CD4-positive, alpha-beta T cell treated with Interleukin-12 subunit alpha and Interleukin-12 subunit beta, for 1 hour (primary cell): ENCODE data around the gene SYTL2.
A peak's percentile ranks its signal among the peaks of the same experiment; 100 is the strongest.

ENCODE experiments used
- DNase-seq: peaks from one replicate; pipeline ENCODE4 v3.0.0-alpha.2; 2020

SYTL2 gene

DNA sequence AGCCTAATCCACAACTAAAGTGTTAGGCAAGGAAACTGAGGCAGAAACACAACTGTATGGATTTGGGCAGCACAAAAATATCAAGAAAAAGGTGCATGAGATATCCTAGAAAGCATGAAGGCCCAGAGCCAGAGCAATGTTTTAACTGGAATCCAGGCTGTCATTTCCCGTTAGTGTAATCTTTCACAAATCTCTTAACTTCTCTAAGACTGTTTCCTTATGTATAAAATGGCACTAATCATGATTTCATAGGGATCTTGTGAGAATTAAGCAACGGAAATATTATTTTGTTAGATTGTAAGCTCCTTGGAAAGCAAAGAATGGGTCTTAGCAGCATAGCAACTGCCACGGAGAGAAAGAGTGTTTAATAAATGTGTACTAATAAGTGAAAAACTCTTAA, 14.7 kb upstream of the SYTL2 start:
- no peak for DNase-seq

DNA sequence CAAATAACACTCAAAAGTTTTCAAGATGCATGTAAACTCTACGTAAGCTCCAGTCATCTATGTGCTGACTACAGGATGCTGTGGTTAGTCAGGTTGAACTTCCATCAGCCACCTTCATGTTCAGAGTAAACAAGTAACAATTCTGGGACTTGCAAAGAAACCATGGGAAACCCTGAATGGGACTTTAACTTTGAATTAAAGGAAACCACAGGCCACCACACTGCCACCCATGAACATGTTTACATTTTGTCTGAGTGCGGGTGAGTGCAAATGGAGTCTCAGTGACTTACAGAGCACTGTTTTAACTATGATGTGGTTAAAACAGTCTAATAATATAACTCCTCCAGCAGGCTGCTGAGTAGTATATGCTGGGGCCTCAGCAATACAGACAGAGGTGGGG, 12.9 kb upstream of the SYTL2 start:
- DNase-seq = peak; percentile 85

DNA sequence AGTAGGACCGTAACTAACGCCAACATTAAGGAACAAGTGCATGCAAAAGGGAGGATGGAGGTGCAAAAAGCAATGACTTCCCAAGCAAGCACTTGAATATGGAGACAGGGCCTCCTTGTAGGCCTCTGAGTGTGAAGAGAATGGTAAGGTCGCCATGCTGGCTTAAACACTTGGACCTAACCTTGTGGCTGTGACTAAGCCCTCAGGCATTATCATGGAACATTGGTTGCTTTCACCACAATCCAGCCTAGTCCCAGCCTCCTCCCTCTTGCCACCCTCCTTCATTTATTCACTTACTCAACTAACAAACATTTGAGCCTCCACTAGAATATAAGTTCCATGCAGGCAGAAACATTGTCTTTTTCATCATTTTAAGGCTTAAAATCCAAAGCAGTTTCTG, 11.9 kb upstream of the SYTL2 start:
- no peak for DNase-seq

DNA sequence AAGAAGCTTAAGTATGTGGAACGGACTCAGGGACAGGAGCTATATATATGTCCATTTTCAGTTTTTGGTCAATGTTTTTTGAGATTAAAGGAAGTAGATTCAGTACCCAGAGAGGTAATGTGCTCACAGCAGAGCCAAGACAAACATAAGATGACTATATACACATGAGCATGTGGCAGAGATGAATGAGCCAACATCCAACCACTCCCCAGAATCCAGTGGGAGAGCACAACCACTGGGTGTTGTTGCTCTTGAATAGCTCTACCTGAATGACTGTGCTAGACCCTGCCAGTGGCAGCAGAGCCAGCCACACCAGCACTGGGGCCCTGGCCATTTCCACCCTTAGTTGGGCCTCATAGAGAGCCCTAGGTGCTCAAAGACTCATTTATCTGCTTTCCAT, 10.7 kb upstream of the SYTL2 start:
- no peak for DNase-seq

DNA sequence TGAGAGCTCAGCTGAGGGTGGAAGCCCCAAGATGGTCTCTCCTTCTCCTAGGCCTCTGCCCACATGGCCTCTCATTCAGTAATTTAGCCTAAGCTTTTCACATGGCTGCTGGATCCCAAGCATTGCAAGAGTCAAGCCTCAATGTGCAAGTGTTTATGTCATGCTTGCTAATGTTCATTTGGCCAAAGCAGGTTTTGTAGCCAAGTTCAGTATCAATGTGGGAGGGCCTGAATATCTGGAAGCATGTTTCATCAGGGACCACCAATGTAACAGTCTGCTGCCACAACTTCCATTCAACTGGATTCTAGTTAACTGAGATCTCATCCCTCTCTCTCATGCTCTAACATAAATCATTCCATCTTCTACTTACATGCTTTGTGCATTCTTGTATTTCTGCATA, 8.5 kb upstream of the SYTL2 start:
- DNase-seq = no peak

DNA sequence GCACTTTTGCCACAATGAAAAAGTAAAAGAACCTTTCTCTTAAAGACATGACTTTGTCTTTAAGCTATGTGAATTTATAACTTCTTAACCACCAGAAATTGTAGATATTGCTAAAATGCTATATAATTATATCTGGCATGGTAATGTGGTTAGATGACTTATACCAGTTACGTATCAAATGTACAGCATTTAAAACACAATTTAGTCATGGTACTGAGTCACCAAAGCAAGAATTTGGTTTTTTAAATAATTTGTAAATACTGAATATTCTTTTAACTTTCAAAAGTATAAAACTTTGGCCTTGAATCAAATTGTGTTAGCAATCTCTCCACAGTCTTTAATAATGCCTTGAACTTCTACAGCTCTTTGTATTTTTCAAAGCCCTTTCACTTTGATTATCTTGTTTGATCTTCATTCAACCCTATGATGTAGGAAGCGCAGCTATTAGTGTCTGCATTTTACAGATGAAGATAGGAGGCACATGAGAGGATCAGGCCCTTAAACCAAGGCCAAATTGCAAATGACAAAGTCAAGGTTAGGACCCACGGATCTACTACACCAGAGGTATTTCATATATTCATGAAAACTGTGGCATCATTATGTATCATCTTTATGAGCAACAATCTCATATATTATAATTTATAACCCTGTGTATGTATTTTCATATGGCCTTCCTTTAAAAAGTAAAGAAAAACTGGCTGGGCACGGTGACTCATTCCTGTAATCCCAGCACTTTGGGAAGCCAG, 4.4 kb upstream of the SYTL2 start:
- no peak for DNase-seq

DNA sequence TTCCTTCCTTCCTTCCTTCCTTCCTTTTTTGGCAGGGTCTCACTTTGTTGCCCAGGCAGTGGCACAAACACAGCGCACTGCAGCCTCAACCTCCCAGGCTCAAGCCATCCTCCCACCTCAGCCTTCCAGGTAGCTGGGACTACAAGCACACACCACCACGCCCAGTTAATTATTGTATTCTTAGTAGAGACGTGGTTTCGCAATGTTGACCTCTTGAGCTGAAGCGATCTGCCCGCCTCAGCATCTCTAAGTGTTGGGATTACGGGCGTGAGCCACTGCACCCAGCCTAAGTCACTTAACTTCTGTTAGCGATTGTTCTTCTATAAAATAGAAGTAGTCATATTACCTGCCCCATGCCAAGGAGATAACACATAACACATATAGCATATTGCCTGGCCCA, 2.8 kb upstream of the SYTL2 start:
- no peak for DNase-seq

DNA sequence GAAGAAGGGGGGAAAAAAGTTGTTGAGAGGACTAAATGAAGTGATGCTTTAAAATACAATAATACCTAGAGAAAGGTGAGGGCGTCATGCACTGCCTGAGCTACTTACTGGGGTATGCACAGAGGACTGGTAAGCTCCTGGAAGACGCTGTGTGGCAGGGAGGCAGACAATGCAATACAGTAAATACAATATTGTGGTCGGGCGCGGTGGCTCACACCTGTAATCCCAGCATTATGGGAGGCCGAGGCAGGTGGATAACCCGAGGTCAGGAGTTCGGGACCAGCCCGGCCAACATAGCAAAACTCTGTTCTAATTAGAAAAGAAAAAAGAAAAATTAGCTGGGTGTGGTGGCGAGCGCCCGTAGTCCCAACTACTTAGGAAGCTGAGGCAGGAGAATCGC, 683 bp upstream of the SYTL2 start:
- DNase-seq = no peak

DNA sequence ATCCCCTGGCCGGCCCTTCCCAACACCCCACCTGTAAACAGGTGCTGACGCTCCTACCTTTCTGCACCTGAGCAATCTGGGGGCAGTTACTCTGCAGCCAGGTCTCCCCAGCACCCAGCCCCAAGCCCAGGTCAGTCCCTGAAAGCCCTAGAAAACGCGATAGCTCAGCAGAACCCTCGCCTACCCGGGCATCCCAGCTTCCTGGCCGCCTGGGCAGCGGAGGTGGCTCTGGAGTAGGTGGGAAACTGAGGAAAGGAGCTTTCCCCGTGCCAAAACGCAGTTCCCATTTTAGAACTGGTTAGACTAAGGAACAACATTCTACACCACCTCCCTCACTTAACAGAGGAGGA, 445 bp downstream of the SYTL2 start:
- no peak for DNase-seq

DNA sequence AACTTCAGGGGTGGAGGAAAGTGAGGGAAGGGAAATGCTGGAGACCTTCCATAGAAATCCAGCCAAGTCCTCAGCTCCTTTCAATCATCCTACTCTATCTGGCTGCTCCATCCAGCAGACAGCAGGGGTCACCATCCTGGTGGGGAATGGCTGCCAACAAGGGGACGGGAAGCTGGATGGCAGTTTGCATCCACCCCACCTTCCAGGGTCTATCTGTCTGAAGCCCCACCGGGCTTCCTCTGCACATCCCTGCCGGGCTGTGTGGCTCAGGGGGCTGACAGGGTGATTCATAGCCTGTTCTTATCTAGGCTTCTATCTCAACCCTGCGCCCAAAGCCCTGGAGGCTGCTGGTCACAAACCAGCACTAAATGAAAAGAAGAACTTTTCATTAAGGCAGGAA, 1.1 kb downstream of the SYTL2 start:
- peak; percentile 30 for DNase-seq

DNA sequence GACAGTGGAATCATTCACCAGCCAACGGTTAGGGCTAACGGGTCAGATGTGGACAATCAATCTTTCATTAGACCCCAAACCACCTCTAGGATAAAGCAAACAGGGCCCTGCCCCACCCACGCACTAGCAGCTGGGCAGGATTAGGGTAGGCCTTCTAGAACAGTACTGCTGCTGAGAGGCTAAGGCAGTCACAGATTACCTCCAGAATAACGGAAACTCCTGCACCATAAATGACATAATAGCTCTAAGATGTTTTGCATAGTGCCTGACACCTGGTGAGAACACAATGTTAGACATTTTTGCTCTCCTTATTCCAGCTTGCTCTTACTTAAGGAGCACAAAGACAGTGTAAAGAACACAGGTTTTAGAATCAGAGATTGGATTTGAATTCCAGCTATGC, 1.8 kb downstream of the SYTL2 start:
- DNase-seq = peak; percentile 34

DNA sequence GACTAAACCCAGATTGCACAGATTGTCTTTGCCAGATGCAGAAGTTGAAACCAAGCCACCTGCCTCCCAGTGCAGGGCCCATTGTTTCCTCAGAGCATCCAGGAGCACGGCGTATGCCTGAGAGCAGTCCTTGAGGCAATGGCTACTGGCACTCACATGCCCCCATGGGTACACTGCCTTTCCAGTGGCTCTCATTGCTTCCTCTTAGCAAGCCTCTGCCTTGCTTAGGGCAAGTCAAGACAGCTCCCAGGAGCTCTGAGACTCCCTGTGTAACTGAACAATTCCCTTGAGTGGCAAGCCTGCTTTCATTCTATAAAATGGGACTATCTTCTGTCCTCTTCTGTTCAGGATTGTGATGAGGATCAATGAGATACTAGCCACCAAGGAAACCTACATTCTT, 4.1 kb downstream of the SYTL2 start:
- no peak for DNase-seq

DNA sequence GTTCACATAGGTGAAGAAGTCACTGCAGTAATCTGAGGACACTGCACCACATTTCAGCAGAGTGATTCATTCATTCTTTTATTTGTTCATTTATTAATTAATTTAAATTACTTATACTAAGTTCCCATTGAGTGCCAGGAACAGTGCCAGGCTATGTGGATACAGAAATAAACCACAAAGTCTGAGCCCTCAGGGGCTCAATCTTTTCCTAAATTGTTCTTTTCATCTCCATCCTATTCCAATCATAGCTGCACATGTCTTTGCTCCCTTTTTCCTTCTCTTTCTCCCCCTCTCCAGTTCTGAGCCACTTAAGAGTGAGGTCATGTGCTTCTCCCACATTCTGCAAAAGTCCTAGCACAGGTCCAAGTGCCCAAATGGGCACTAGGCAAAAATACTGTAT, 4.9 kb downstream of the SYTL2 start:
- no peak for DNase-seq

DNA sequence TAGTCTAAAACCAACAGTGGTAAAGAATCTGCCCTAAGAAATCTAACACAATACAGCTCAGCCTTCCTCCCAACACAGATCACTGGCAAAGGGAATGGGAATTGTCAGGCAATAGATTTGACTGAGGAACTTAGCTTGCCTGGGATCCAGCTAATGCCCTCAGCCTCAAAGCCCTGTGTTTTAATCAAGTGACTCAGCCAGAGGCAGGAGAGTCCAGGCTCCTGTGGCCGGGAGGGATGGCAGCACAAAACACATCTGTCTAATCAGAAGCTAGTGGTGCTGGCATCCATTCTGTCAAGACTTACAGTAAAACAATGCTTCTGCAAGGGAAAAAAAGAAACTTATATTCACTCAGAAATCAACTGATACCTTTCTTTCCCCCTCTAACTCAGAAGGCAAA, 5.6 kb downstream of the SYTL2 start:
- no peak for DNase-seq

DNA sequence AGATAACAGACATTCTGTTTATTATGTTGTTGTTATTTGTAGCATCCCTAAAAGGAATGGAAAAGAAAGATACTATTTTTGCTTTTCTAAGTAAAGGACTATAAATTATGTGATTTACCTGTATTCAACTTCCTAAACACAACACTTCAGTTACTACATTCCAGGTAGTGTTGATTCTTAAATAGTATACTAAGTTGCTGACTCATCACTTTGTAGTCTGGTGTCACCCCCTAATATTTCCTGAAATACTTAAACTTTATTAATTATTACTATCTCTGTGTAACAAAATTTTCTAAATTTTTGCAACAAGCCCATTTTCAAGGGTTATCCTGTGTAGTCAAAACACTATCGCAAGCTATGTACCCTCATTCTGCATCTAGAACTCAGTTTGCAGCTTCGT, 7.0 kb downstream of the SYTL2 start:
- no peak for DNase-seq

DNA sequence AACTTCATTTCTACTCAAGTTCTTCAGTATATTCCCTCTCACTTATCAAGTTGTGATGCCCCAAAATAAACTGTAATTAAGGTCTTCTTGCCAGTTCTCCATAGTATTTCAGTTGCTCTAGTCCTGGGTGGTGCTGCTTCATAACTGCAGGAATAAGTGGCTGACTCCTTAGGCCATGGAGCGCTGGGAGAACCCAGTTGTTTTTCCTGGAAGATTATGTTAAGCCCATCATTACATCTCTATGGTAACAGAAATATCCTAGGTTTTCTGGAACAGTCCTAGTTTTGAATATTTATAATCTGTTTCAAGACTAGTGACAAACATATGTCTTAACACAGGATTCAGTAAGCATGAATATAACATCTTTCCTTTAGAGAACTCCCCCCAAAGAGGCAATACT, 7.6 kb downstream of the SYTL2 start:
- DNase-seq = no peak

DNA sequence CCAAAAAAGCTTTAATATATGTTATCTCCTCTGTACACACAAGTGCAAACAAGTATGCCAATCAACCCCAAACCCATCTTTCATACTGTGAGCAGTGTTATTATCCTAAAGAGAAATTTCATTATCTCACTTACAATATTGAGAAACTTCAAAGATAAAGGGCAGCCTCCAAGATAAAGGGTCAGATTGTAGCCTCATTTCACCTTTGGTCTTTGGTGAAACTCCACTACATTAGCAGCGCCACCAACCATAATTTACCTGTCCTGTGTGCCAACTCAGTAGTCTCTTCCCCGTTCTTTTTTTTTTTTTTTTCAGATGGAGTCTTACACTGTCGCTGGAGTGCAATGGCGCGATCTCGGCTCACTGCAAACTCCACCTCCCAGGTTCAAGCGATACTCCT, 9.4 kb downstream of the SYTL2 start:
- DNase-seq = no peak

DNA sequence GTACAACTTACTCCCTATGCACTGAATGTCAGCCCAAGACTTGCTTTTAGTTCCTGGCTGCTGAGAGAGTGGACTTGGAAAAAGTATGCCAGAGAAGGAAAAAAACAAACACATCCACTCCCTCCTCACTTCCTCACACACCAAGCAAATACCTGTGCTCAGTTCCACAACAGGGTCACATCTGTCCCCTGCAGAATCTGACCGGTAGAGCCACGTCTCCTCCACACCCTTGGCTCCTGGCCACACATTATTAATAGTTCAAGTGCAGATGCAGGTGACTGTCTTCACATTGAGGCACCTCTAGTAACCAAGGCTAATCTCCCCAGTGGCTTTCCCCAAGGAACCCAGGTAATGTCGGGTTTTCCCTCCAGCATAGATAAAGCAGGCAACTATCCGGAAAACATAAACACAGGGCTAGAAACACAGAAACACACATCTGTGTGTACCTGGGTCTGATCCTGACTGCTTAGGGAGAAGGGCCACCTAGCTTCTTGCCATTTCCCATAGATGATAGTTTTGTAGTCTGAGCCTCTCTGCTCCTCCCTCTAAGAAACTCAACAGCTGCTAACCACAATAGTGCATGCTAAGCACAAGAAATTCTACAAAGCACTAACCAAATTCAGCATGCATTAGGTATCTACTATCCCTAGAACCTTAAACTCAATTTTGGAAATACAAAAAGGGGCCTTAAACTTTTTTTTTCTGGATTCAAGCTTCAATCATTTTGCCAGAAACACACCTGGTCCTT, 10.2 kb downstream of the SYTL2 start:
- no peak for DNase-seq

DNA sequence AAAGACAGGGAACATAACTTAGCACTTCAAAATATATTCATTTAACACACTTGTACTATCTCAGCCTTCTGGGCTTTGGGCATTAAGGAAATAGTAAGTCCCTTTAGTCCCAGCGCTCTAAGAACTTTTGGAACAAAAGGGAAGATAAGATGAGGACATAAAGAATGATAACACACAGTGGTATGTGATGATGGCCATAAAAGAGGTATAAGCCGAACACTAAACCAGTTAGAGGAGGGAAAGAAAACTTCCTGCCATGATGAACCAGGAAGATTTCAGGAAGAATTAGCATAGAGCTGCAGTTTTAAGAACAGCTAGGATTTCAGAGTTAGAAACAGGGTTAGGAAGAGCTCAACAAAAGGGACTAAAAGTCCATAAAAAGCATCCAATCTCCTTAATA, 11.8 kb downstream of the SYTL2 start:
- DNase-seq = no peak

DNA sequence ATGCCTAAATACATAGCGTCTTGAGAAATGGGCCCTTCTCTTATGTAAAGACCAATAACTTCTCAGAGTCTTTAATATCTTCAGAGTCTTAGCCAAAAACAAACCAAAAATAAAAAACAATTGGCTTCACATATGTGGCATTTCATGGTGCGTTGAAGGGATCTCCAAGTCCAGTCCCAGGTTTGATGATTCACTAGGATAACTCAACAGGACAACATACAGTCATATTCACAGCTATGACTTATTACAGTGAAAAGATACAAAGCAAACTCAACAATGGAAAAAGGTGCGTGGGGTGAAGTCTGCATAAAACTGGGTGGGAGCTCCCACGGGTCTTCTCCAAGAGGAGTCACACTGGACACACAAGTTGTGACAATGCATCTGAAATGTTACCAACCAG, 12.6 kb downstream of the SYTL2 start:
- DNase-seq = no peak

DNA sequence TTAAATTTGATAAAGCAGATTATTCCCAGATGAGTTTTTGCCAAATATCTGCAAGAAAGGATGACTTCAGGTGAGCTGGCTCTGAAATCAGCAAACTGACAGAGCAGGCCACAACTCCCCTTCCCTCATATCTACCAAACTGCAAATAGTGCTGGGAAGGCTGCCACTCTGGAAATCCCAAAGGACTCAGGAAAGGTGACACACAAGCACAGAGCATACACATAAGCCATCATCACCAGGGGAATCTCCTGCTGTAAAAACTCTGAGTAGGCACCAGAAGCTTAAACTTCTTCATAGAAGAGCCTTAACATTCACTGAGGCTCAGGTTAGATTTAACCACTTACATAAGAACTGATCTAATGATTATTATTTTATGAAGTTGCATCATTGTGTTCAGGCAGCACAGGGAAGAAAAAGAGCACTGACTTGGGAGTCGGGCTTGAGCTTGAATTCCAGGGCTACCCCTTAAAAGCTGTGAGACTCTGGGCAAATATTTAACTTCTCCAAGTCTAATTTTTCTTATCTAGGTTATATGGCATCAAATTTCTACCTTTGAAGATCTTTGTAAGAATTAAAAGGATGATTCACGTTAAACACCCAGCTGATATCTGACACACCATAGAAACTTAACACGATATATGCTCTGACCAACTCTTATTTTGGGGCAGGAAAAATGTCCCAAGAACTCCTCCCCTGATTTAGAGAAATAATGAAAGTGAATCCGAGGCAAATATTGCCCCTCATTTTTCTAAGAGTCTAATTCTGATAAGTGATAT, 15.0 kb downstream of the SYTL2 start:
- DNase-seq = no peak

DNA sequence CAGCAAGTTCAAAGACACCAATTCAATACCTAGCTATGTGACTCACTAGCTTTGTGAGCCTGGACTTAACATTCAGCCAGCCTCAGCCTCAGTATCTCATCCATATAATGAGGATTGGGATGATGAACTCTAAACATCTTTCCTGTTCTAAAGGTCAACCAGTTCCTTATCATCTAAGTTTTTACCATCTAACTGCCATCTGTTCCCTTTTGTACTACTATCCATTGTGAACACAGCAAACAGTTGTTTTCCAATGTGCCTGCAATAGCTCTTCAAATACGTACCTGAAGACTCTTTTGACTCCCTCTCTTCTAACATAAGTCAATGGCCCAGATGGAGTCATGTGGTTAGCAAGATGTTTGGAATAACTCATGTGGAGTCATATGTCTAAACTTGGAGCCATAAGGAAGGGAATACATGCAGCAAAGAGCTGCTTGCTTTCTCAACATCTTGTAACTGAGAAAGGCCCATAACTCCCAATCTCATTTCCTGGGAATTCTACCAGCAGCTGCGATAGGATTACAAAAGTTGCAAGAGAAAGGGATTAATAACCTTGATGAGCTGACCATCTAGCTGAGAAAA, 19.4 kb downstream of the SYTL2 start:
- DNase-seq = no peak

DNA sequence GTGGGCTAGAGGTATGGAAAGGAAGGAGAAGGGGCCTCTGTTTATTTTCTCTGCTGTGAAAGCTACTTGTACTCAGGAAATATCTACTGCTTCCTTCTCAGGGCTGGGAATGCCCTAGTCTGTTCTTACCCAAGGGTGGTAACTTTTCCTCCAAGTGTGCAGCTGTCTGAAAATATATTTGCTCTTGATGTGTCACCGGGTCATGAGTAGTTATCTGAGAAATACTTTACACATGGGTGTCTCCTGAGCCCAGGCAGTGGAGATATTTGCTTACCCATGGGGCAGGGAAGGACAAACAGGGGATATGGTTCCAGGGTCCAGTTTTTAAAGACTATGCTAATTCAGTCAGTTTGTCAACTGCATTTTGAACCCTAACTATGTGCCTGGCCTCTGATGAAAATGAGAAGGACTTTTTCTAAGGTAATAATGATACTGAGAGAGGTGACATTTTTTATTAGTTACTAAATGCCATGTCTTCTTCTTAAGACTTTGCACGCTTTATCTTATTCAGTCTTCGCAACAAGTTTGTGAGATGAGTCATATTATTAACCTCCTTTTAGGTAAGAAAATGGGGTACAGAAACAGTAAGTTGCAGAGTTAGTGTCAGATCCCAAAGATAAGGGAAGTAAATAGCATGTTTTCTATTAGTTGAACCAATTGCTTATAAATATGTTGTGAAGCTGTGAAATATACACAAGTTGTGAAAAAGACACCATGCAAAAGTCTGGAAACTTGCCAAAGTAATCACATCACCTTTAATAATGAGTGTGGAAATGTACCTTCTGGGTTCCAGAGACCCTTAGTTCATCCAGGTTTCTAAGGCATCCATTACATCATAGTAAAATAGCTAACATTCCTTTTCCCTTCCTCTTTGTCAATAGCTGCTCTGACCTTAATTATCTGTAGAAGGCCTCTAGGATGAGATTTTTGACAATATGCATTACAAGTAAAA, 22.9 kb downstream of the SYTL2 start:
- DNase-seq = no peak
